ENCODE data around the gene SELENOO.

SELENOO gene

DNA sequence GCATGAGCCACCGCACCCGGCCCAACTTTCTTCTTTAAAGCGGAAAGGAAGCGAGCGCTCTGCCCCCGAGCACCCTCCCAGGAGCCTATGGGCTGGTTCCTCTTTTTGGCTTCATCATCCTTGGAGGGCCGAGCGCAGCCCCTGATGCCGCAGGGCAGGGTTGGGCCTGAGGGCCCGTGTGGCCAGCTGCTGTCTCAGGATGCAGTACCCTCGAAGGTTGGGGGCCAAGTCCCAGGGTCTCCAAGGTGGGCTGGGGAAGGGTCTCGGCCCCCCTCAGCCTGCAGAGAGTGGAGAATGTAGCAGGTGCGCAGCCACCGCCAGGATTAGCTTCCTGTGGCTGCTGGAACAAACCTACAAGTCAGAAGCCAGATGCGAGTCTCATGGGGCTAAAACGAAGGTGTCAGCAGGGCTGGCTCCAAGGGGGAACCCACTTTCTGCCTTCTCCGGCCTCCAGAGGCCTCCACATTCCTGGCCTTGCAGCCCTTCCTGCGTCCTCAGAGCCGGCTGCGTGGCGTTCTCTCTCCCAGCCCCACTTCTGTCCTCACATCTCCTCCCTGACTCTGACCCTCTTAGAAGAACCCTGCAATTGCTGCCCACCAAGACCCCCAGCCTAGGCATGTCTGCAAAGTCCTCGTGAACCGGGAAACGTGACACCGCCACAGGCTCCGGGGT lies 27.4 kb upstream of the SELENOO start:
- DNase-seq (ENCODE audit: low read depth) = no peak

DNA sequence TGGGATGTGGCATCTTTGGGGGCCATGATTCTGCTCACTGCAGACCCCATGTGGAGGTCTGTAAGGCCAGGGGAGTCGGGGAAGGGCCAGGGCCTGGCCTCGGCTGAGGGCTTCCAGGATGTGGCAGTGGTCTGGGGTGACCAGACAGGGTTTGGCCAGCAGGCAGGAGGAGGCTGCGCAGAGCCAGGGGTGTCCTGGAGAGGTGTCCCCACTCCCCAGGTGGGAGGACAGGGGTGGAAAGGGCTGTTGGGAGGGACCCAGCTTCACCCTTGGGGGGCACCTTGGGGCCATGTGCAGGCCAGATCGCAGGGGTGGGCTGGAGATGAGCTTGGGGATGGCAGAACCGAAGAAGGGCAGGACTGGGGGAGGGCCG lies 26.8 kb upstream of the SELENOO start:
- no peak for DNase-seq (ENCODE audit: low read depth)

DNA sequence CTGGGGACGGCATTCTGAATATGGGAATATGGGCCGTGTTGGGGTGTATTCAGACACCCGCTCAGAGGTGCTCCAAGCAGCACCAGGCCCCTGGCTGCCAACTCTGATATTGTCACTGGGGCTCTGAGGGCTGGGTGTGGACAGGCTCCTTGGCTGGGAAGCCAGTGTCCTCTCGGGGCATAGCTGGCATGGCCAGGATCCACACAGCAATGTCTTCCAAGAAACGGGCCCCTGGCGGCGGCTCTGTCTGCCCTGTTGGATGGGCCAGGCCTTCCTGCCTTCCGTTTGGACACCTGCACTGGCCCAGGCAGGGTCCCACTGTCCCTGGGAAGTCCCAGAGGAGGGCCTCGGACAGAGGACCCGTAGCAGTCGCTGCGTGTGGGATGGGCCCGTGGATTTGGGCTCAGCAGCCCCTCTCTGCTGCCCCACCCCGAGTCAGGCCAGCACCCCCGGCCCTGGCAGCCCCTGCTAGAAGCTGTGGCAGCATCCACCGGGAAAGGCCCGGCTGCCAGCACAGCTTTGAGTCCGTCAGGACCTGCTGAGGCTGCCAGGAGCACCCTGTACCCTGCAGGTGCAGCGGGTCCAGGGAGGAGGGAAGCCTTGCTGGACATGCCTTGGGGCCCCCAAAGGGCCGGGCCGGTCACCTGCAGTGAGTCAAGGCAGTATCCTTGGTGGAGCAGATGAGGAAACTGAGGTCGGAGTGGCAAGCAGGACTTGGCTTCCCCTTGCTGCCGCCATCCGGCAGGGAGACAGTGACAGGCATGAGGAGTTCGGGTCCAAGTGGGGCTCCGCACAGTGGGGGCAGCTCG lies 26.2 kb upstream of the SELENOO start:
- DNase-seq (ENCODE audit: low read depth) = no peak

- no peak for DNase-seq (ENCODE audit: low read depth)
Measured at GRCh38 chr22:50175191-50175461, 25.7 kb upstream of the SELENOO start.

DNA sequence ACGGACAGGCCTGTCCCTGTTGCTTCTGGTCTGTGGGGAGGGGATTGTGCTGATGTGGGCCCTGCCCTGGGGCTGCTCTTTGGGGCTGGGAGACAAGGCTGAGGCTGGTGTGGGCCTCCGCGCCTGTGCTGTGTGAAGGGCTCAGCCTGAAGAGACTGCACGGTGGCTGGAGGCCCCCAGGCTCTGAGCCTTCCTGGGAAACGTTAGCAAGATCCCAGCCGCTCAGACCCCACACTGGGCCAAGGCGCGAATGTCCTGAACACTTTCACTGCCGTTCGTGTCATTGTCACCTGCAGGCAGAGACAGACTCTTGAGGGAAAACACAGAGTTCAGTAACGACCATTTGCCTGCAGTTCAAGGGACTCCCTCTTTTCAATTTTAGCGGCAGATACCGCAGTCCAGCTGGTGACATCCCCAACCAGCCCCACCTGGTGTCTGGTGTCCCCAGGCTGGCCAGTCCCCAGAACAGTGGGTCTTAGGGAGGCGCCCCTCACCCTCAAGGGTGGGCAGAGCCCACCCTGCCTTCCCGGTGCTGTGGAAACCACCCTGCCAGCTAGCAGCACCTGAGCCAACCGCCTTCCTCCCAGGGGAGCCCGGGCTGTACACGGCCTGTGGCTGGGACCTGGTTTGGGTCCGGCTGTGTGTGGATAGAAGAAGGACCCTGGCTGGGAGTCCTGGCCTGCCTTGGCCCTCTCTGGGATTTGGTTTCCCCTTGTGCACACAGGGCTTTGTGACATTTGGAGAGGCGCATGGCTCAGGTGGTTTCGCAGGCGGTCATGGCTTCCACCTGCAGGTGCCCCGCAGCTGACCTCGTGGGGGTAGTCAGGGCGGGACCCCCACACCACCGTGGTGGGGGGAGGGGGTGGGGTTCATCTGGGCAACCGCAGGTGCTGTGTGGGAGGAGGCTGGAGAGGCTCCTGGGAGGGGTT lies 24.6 kb upstream of the SELENOO start:
- no peak for DNase-seq (ENCODE audit: low read depth)

DNA sequence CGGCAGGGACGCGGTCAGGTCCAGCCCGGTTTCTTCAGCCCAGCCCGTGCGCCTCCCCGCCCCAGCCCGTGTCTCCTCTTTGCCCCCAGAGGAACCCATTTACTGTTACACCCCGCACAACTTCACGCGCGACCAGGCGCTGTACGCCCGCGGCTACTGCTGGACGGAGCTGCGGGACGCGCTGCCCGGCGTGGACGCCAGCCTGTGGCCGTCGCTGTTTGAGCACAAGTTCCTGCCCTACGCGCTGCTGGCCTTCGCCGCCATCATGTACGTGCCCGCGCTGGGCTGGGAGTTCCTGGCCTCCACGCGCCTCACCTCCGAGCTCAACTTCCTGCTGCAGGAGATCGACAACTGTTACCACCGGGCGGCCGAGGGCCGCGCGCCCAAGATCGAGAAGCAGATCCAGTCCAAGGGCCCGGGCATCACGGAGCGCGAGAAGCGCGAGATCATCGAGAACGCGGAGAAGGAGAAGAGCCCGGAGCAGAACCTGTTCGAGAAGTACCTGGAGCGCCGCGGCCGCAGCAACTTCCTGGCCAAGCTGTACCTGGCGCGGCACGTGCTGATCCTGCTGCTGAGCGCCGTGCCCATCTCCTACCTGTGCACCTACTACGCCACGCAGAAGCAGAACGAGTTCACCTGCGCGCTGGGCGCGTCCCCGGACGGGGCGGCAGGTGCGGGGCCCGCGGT lies 23.8 kb upstream of the SELENOO start:
- no peak for DNase-seq (ENCODE audit: low read depth)

GRCh38 chr22:50177537-50178470 lies 23.0 kb upstream of the SELENOO start:
- no peak for DNase-seq (ENCODE audit: low read depth)

DNA sequence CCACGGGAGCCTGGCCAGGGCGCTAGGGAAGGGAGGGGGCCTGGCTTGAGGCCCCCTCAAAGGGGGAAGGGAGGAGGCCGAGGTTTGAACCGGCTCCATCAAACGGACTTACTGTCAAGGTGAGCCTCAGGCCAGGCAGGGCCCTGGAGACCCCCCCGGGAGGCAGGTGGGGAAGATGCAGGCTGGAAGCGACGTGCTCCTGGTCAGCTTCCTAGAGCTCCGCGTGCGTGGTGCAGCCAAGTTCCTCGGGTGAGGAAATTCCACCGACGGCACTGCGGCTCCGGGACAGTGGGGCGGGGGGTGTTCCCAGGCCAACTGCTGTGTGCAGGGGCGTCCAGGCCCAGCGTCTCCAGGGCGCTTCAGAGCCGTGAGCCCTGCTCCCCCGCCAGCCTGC lies 22.3 kb upstream of the SELENOO start:
- DNase-seq (ENCODE audit: low read depth) = no peak

- DNase-seq (ENCODE audit: low read depth) = no peak
Measured at GRCh38 chr22:50178871-50179869, 21.6 kb upstream of the SELENOO start.

DNA sequence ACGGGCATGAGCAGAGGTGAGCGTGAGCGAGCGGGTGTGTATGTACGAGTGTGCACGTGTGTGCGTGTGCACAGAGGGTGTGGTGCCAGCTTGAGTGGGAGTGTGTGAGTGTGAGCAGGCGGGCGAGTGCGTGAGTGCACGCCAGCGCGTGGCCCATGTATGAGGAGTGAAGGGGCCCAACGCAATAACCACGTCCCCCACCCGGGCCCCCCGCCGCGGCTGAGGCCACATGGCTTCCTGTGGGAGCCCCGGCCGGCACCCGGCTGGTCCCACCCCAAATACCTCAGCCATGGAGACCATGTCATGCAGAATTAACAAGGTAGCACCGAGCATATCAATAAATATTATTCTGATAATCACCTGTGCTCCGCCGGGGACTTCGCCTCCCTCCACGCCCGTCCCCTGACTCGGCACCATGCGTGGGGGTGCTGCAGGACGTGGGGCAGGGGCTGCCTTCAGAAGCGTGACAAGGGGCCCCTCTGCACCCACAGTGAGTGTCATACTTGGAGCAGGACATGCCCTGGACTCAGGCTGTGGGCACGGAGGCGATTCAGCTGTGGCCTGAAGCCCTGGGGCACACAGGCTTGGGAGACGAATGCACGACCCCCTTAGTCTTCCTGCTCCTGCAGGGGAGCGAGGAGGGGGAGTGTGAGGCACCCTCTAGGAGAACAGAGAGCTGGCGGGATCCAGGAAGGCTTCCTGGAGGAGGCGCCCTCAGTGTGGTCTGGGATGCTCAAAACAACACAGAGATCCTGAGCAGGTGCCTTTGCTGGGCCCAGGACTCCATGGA lies 20.7 kb upstream of the SELENOO start:
- DNase-seq (ENCODE audit: low read depth) = no peak

GRCh38 chr22:50180727-50181521 lies 19.9 kb upstream of the SELENOO start:
- no peak for DNase-seq (ENCODE audit: low read depth)

- DNase-seq (ENCODE audit: low read depth) = no peak
Measured at GRCh38 chr22:50182176-50183081, 18.4 kb upstream of the SELENOO start.

- no peak for DNase-seq (ENCODE audit: low read depth)
Measured at GRCh38 chr22:50183141-50183971, 17.5 kb upstream of the SELENOO start.

DNA sequence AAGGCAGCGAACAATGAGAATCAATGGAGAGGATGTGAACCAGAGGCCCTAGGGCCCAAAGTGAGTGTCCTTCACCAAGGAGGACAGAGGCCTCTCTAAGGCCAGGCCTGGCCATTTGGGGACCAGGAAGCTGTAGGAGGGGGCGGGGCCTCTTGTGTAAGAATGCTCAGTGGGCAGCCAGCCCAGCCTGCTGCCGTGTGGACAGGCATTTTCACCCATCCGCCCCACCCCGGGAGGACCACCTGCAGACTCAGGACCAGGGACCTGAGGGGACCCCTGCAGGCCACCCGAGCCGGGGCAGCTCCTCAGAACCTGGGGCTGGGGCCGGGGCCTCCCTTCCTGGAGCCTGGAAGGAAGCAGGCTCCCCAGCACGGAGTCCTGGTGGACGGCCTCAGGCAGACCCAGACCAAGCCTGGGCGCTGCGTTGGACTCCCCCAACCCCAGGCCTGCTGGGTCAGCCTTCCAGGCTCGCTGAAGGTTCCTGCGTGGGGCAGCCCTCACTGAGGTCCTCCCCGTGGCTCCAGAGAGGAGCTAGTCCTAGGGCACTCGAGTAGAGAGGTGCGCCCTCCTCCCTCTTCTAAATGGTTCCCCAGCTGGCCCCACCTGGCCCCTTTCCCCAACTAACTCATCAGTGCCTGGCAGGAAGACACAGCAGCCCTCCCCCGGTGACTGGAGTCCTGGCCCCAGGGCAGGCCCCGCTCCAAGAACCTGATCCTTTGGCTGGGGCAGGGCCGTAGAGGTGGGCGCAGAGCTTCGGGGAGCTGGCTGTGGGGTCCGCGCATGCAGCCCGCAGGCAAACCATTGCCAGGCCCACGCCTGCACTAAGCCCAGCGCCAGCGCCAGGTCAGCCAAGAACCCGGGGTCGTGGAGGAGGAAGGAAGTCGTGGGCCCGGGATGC lies 16.6 kb upstream of the SELENOO start:
- no peak for DNase-seq (ENCODE audit: low read depth)

DNA sequence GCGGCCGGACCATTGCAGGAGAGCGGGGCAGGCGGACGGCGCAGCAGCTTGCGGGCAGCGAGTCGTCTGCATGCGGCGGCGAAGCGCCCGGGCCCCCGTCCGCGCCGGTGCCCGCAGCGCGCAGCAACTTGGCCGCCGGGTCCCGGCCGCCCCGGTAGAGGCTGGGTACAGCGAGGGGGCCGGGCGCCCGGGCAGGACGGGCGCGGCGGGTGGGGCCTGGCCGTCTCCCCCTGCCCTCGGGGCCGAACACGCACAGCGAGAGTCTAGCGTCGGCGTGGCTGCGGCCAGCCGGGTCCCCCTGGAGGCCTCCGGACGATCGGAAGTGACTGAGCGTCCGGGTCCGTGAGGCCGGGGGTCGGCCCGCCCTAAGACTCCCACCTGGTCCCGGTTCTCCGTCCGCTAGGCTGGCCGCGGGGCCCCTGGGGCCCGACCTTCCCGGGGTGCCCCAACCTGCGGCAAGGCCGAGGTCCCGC lies 15.9 kb upstream of the SELENOO start:
- DNase-seq (ENCODE audit: low read depth) = no peak
